Activated T-cell treated with anti-CD3 and anti-CD28 coated beads, Interleukin-2, amount 50 U/mL, for 24 hours (primary cell): Measurements from ENCODE around the gene UGT2B15.

Source experiments
- DNase-seq: peaks from one replicate; pipeline ENCODE4 v3.0.0-alpha.2; 2020
- H3K27ac Mint-ChIP-seq: 2 replicates; pipeline ENCODE4 v1.8.0; 2020; ENCODE audit warnings: mild to moderate bottlenecking, mixed read lengths
- H3K27me3 Mint-ChIP-seq: 2 replicates; pipeline ENCODE4 v1.8.0; 2020; ENCODE audit warnings: mixed read lengths
- H3K36me3 Mint-ChIP-seq: 2 replicates; pipeline ENCODE4 v1.8.0; 2020; ENCODE audit warnings: low read depth, mixed read lengths
- H3K4me1 Mint-ChIP-seq: 2 replicates; pipeline ENCODE4 v1.8.0; 2020; ENCODE audit warnings: low read depth, mixed read lengths
- H3K4me3 Mint-ChIP-seq: 2 replicates; pipeline ENCODE4 v1.8.0; 2020; ENCODE audit warnings: mild to moderate bottlenecking, moderate library complexity, mixed read lengths
- H3K9me3 Mint-ChIP-seq: 2 replicates; pipeline ENCODE4 v1.8.0; 2020; ENCODE audit warnings: mixed read lengths

UGT2B15 gene

GRCh38 chr4:68615699-68616422, 54.6 kb downstream of the UGT2B15 start:
- no peak overlapping the region for H3K4me3 Mint-ChIP-seq
- H3K9me3 Mint-ChIP-seq: no peaks in the 10 kb centered on the region
- no peak for DNase-seq
- H3K27me3 Mint-ChIP-seq: peaks cover 5% of the 10 kb centered on the region
- no peaks in the 10 kb centered on the region for H3K36me3 Mint-ChIP-seq
- no peak overlapping the region for H3K27ac Mint-ChIP-seq
- H3K4me1 Mint-ChIP-seq: no peaks in the 10 kb centered on the region

DNA sequence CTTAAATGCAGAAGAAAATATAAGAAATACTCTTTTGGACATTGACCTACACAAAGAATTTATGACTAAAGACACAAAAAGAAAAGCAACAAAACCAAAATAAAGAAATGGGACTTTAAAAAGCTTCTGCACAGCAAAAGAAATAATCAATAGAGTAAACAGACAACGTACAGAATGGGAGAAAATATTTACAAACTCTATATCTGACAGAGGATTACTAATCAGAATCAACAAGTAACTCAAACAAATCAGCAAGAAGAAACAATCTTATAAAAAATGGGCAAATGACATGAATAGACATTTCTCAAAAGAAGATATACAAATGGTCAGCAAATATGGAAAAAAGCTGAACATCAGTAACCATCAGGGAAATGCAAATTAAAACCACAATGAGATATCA, 56.7 kb downstream of the UGT2B15 start:
- Mint-ChIP-seq H3K4me1 (no peaks in the 10 kb centered on the region), H3K27ac (no peak overlapping the region), H3K36me3 (no peaks in the 10 kb centered on the region), H3K27me3 (peaks cover 12% of the 10 kb centered on the region), H3K9me3 (no peaks in the 10 kb centered on the region), H3K4me3 (no peak overlapping the region)
- no peak for DNase-seq

- Mint-ChIP-seq H3K4me1 (no peaks in the 10 kb centered on the region), H3K9me3 (no peaks in the 10 kb centered on the region), H3K4me3 (no peak overlapping the region), H3K27ac (no peak overlapping the region), H3K36me3 (no peaks in the 10 kb centered on the region), H3K27me3 (peaks cover 10% of the 10 kb centered on the region)
- no peak for DNase-seq
Measured at GRCh38 chr4:68606240-68606639, 64.2 kb downstream of the UGT2B15 start.

DNA sequence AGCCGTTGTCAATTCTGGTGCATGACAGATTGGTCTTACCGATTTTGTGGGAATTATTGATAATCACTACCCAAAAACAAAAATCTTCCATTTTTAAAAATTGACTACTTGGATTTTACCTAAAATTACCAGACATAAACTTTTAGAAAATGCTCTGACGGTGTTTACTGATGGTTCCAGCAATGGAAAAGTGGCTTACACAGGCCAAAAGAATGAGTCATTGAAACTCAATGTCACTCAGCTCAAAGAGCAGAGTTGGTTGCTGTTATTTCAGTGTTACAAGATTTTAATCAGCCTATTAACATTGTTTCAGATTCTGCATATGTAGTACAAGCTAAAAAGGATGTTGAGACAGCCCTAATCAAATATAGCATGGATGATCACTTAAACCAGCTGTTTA, 71.3 kb downstream of the UGT2B15 start:
- no peak for DNase-seq
- H3K4me1 Mint-ChIP-seq: no peaks in the 10 kb centered on the region
- no peak overlapping the region for H3K4me3 Mint-ChIP-seq
- no peaks in the 10 kb centered on the region for H3K27me3 Mint-ChIP-seq
- no peaks in the 10 kb centered on the region for H3K36me3 Mint-ChIP-seq
- H3K9me3 Mint-ChIP-seq: no peaks in the 10 kb centered on the region
- H3K27ac Mint-ChIP-seq: no peak overlapping the region

- DNase-seq: no peak
- no peaks in the 10 kb centered on the region for H3K27me3 Mint-ChIP-seq
- H3K36me3 Mint-ChIP-seq: no peaks in the 10 kb centered on the region
- no peak overlapping the region for H3K27ac Mint-ChIP-seq
- H3K4me3 Mint-ChIP-seq: no peak overlapping the region
- no peaks in the 10 kb centered on the region for H3K9me3 Mint-ChIP-seq
- no peaks in the 10 kb centered on the region for H3K4me1 Mint-ChIP-seq
Measured at GRCh38 chr4:68597482-68597881, 73.0 kb downstream of the UGT2B15 start.
